HepG2 (cell line): Measurements from ENCODE around the gene RBM34. TPM values are rescaled to one million over a fixed set of nuclear protein-coding genes. Genes with fewer than 3 reads are reported as not detected.

Experiments
- CCAR2 ChIP-seq: fragments of 200-400 bp; formaldehyde crosslinking; optimal IDR thresholded peaks from 2 replicates; pipeline ENCODE3; 2018; ENCODE audit warnings: low read depth, mild to moderate bottlenecking, low read length, moderate library complexity
- ELF1 ChIP-seq: sonication (generic); formaldehyde crosslinking; IDR thresholded peaks from 2 replicates; pipeline ENCODE4 v1.4.0; 2020; ENCODE audit warnings: missing genetic modification reagents
- ELF3 ChIP-seq: IDR thresholded peaks from 2 replicates; pipeline ENCODE4 v1.6.1; 2016; ENCODE audit warnings: missing genetic modification reagents, missing compliant biosample characterization
- JARID2 ChIP-seq: sonication (generic); formaldehyde crosslinking; IDR thresholded peaks from 2 replicates; pipeline ENCODE4 v1.8.1; 2023; ENCODE audit warnings: missing genetic modification reagents, inconsistent platforms; ENCODE audit not compliant: insufficient replicate concordance
- KLF12 ChIP-seq: sonication (generic); formaldehyde crosslinking; IDR thresholded peaks from 2 replicates; pipeline ENCODE4 v1.4.0; 2020; ENCODE audit warnings: missing genetic modification reagents, borderline replicate concordance
- MAFG ChIP-seq: sonication (generic); formaldehyde crosslinking; IDR thresholded peaks from 2 replicates; pipeline ENCODE4 v1.5.1; 2020; ENCODE audit warnings: mild to moderate bottlenecking, missing genetic modification reagents
- MTF1 ChIP-seq: sonication (generic); formaldehyde crosslinking; IDR thresholded peaks from 2 replicates; pipeline ENCODE4 v1.5.0; 2020; ENCODE audit warnings: missing genetic modification reagents
- MYC ChIP-seq: sonication (generic); formaldehyde crosslinking; IDR thresholded peaks from 2 replicates; pipeline ENCODE4 v1.9.0; 2021; ENCODE audit warnings: missing genetic modification reagents, borderline replicate concordance
- NCOA5 ChIP-seq: sonication (generic); formaldehyde crosslinking; IDR thresholded peaks from 2 replicates; pipeline ENCODE4 v1.4.0; 2020; ENCODE audit warnings: missing genetic modification reagents
- PTBP1 ChIP-seq: fragments of 200-400 bp; formaldehyde crosslinking; IDR thresholded peaks from 2 replicates; pipeline ENCODE4 v1.6.1; 2018; ENCODE audit warnings: low read length, low read depth; ENCODE audit not compliant: poor library complexity, severe bottlenecking
- SNAI1 ChIP-seq: sonication (generic); formaldehyde crosslinking; IDR thresholded peaks from 2 replicates; pipeline ENCODE4 v1.5.0; 2020; ENCODE audit warnings: mild to moderate bottlenecking, missing genetic modification reagents, borderline replicate concordance
- SOX5 ChIP-seq: IDR thresholded peaks from 2 replicates; pipeline ENCODE4 v1.6.1; 2016; ENCODE audit warnings: borderline replicate concordance
- ZBTB38 ChIP-seq: sonication (generic); formaldehyde crosslinking; IDR thresholded peaks from 2 replicates; pipeline ENCODE4 v1.5.1; 2020; ENCODE audit warnings: mild to moderate bottlenecking, missing genetic modification reagents
- ZBTB46 ChIP-seq: sonication (generic); formaldehyde crosslinking; IDR thresholded peaks from 2 replicates; pipeline ENCODE4 v1.4.0; 2020; ENCODE audit warnings: mild to moderate bottlenecking, missing genetic modification reagents, borderline replicate concordance
- ZNF362 ChIP-seq: sonication (generic); formaldehyde crosslinking; IDR thresholded peaks from 2 replicates; pipeline ENCODE4 v1.4.0; 2020; ENCODE audit warnings: missing genetic modification reagents, mild to moderate bottlenecking, borderline replicate concordance
- ZNF530 ChIP-seq: sonication (generic); formaldehyde crosslinking; IDR thresholded peaks from 2 replicates; pipeline ENCODE4 v1.5.0; 2020; ENCODE audit warnings: low read depth, mild to moderate bottlenecking, missing genetic modification reagents
- ZNF652 ChIP-seq: IDR thresholded peaks from 2 replicates; pipeline ENCODE4 v1.6.1; 2016; ENCODE audit warnings: low read depth, borderline replicate concordance
- polyA plus RNA-seq, 8 experiments: library from polyadenylated mRNA; depleted of rRNA in 3 of 8; stranded (reverse) in 7 of 8; unstranded in 1 of 8; fragments of >200 nt; fragmentation: Illumina TruSeq in 4 of 8; extraction: Trizol in 4 of 8; gene quantifications; 2 replicates each; pipeline versions ENCODE4 v1.2.1 to v1.2.3, GENCODE V29; 2011 to 2016; ENCODE audit warnings: low read depth in 4 of 8, missing spikeins in 1 of 8, mixed read lengths in 1 of 8; ENCODE audit not compliant: insufficient read depth in 1 of 8
- total RNA-seq, 5 experiments: library from RNA; depleted of rRNA; stranded (reverse); fragments of >200 nt; fragmentation: Illumina TruSeq; extraction: Trizol; gene quantifications; 2 replicates each; pipeline ENCODE4 v1.2.3, GENCODE V29; 2016; ENCODE audit warnings: low read depth in 1 of 5
- TF ChIP-seq, protein P1 (sequence below): sonication (generic); formaldehyde crosslinking; IDR thresholded peaks from 2 replicates; pipeline ENCODE4 v1.4.0; 2020; ENCODE audit warnings: missing genetic modification reagents, borderline replicate concordance
- TF ChIP-seq, protein P2 (sequence below): sonication (generic); formaldehyde crosslinking; IDR thresholded peaks from 2 replicates; pipeline ENCODE4 v1.4.0; 2020; ENCODE audit warnings: low read depth, missing genetic modification reagents
- TF ChIP-seq, protein P3 (sequence below): sonication (generic); formaldehyde crosslinking; IDR thresholded peaks from 2 replicates; pipeline ENCODE4 v1.4.0; 2020; ENCODE audit warnings: missing genetic modification reagents

The RBM34 gene
- total and polyA plus RNA-seq, 2 of the 13 experiments (the other 11 are each of a cell fraction or from before 2014, with no cell fraction given) = 34.7 to 73.0 TPM

GRCh38 chr1:235160957-235161684 is at the start of gene RBM34 (continued):
- TF ChIP-seq, protein P1, sequence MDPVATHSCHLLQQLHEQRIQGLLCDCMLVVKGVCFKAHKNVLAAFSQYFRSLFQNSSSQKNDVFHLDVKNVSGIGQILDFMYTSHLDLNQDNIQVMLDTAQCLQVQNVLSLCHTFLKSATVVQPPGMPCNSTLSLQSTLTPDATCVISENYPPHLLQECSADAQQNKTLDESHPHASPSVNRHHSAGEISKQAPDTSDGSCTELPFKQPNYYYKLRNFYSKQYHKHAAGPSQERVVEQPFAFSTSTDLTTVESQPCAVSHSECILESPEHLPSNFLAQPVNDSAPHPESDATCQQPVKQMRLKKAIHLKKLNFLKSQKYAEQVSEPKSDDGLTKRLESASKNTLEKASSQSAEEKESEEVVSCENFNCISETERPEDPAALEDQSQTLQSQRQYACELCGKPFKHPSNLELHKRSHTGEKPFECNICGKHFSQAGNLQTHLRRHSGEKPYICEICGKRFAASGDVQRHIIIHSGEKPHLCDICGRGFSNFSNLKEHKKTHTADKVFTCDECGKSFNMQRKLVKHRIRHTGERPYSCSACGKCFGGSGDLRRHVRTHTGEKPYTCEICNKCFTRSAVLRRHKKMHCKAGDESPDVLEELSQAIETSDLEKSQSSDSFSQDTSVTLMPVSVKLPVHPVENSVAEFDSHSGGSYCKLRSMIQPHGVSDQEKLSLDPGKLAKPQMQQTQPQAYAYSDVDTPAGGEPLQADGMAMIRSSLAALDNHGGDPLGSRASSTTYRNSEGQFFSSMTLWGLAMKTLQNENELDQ (CRISPR knock-in tag) = no peak
- TF ChIP-seq JARID2 (CRISPR knock-in tag) (no peak), ZBTB46 (CRISPR knock-in tag) (no peak), ZNF652 (CRISPR knock-in tag) (peak; percentile 38; the same call in 1 of the 2 replicates), MYC (CRISPR knock-in tag) (peak; percentile 93), ELF1 (peak; percentile 100), KLF12 (no peak), MAFG (CRISPR knock-in tag) (no peak), SOX5 (CRISPR knock-in tag) (no peak; the same call in none of the 2 replicates), ZBTB38 (CRISPR knock-in tag) (peak; percentile 91), CCAR2 (no peak), NCOA5 (CRISPR knock-in tag) (no peak), ZNF530 (CRISPR knock-in tag) (peak; percentile 78; the same call in 1 of the 2 replicates), PTBP1 (peak; percentile 59), MTF1 (CRISPR knock-in tag) (peak; percentile 85), ZNF362 (CRISPR knock-in tag) (peak; percentile 37; the same call in 1 of the 2 replicates), SNAI1 (CRISPR knock-in tag) (0 out of 2 replicates have a peak, but pooled peaks have one; percentile 83), ELF3 (CRISPR knock-in tag) (peak; percentile 95)
- TF ChIP-seq, protein P2, sequence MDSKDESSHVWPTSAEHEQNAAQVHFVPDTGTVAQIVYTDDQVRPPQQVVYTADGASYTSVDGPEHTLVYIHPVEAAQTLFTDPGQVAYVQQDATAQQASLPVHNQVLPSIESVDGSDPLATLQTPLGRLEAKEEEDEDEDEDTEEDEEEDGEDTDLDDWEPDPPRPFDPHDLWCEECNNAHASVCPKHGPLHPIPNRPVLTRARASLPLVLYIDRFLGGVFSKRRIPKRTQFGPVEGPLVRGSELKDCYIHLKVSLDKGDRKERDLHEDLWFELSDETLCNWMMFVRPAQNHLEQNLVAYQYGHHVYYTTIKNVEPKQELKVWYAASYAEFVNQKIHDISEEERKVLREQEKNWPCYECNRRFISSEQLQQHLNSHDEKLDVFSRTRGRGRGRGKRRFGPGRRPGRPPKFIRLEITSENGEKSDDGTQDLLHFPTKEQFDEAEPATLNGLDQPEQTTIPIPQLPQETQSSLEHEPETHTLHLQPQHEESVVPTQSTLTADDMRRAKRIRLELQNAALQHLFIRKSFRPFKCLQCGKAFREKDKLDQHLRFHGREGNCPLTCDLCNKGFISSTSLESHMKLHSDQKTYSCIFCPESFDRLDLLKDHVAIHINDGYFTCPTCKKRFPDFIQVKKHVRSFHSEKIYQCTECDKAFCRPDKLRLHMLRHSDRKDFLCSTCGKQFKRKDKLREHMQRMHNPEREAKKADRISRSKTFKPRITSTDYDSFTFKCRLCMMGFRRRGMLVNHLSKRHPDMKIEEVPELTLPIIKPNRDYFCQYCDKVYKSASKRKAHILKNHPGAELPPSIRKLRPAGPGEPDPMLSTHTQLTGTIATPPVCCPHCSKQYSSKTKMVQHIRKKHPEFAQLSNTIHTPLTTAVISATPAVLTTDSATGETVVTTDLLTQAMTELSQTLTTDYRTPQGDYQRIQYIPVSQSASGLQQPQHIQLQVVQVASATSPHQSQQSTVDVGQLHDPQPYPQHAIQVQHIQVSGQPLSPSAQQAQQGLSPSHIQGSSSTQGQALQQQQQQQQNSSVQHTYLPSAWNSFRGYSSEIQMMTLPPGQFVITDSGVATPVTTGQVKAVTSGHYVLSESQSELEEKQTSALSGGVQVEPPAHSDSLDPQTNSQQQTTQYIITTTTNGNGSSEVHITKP (CRISPR knock-in tag) = peak; percentile 38; the same call in 1 of the 2 replicates
- TF ChIP-seq, protein P3, sequence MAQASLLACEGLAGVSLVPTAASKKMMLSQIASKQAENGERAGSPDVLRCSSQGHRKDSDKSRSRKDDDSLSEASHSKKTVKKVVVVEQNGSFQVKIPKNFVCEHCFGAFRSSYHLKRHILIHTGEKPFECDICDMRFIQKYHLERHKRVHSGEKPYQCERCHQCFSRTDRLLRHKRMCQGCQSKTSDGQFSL (CRISPR knock-in tag) = no peak
